RPMI8226 (cell line): ENCODE results near the gene RNU6-8.

Experiments used
- DNase-seq: peaks from one replicate; pipeline ENCODE4 v3.0.0-alpha.2; 2015

The RNU6-8 gene

DNA sequence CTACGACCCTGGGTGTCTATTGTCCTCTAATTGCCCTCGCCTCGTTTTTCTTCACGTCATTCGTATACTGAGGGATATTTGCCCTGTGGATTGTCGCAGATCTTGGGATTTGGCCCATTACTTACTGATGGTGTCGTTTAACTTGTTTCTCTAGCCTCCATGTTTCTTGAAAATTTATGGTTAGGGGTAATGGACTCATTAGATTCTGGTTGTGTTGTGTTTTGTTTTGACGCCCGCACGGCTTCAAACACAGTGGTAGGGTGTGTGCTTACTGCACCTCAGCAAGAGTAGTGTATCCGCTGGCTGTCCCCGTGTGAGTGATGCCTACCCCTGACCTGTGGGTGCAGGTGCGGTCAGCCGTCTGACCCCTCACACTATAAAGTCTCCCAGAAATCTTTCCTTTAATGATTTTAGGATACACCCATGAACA is 874 bp upstream of the RNU6-8 start:
- DNase-seq: no peak

GRCh38 chr14:32202491-32202997 is 525 bp downstream of the RNU6-8 start:
- no peak for DNase-seq

GRCh38 chr14:32201816-32202490 is 1.1 kb downstream of the RNU6-8 start, which contains the start of gene RNU6-7:
RNU6-7 (plus strand) TSS chr14:32202045.
- no peak for DNase-seq

DNA sequence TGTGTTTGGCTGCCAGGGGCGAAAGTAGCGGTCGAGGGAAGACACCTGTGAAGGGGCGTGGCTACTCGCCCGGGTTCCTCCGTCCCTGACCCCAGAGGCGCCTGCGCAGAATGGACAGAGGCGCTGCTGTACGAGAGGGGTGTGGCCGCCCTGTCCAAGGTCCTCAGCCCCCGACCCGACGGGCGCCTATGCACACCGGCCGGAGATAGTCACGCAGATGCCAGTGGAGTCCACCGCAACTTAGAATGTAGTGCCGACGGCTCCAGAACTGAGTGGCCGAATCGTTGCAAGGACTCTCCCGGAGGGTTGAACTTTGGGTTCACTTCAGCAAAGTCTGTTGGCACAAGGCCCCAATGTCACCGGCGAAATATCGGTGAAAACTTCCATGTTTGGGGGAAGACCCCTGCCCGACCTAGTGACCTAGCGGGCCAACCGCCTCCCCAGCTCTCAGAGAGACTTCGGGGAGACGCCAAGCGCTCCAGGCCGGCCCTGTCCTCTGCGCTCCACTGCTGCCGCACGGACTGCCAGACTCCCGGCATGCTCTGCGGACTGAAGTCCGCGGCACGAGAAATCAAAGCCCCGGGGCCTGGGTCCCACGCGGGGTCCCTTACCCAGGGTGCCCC is 1.8 kb downstream of the RNU6-8 start:
- peak; percentile 92 for DNase-seq

DNA sequence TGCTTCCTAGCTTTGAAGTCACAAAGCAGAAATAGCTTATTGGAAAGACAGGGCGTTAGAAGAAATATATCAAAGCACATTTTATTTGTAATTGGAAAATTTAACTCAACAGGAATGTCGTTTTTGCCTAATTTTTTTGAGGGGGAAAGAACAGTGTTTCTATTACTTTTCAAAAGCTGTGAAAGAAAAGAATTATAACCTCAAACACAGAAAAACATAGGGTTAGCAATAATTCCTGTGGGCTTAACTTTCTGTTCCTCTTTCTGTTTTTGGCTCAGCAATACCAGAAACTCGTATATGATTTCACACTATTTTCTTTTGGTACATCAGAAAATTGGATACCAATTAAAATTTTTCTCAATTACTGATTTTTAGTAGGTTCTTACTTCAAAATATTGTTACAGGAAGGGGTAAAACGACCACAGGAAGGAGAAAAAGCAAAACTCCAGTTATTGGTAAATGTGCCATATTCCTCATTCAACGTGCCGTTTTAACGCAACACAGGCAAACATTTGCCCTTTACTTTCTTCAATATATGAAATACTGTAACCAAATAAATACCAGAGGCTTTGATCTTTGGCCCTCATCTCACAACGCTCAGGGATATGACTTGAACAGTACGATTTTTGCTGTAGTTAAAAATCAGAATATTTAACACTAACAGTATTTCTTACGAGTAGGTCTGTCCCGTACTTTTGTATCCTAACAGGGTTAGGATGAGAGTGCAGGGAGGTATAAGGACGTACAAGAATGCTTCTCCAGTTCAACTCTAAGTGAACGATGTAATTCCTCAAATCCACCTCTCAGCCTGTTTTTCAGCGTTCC is 2.5 kb downstream of the RNU6-8 start:
- peak; percentile 39 for DNase-seq

DNA sequence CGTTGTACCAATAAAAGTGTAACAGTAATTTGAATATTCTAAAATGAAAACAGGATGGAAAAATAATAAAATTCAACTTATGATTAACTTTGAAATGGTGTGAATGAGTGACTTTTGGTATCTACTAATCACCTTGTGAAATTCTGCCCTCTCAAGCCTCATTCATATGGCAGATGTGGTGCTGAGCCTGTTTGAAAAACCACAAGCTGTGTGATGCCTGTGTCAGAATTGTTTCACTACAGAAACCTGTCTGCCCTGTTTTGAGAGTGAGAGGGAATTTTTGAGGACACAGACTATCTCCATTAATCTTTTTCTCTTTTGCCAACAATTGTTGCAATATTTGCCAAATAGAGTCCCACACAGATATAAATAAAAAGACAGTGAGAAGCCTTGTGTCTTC is 5.2 kb downstream of the RNU6-8 start:
- peak; percentile 63 for DNase-seq

DNA sequence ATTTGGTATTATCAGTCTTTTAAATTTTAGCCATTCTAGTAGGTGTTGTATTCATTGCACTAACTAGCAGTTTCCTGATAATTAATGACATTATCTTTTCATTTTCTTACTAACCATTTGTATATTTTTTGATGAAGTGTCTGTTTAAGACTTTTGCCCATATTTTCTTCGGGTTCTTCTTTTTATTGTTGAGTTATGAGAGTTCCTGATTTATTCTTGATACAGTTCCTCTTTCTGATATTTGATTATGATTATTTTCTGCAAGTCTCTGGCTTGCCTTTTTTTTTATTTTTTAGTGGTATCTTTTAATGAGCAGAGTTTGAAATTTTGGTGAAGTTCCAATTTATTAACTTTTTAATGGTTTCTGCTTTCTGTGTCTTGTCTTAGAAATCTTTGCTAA is 7.4 kb downstream of the RNU6-8 start:
- DNase-seq: no peak

GRCh38 chr14:32193532-32193931 is 9.5 kb downstream of the RNU6-8 start:
- DNase-seq: no peak

GRCh38 chr14:32192712-32193373 is 10.2 kb downstream of the RNU6-8 start:
- DNase-seq: no peak

GRCh38 chr14:32190673-32191072 is 12.4 kb downstream of the RNU6-8 start:
- DNase-seq: no peak

- no peak for DNase-seq
These were observed 13.3 kb downstream of the RNU6-8 start for GRCh38 chr14:32189811-32190210.

- DNase-seq: no peak
These were observed 16.8 kb downstream of the RNU6-8 start for GRCh38 chr14:32186248-32186647.

- no peak for DNase-seq
These were observed 18.0 kb downstream of the RNU6-8 start for GRCh38 chr14:32185097-32185496.

DNA sequence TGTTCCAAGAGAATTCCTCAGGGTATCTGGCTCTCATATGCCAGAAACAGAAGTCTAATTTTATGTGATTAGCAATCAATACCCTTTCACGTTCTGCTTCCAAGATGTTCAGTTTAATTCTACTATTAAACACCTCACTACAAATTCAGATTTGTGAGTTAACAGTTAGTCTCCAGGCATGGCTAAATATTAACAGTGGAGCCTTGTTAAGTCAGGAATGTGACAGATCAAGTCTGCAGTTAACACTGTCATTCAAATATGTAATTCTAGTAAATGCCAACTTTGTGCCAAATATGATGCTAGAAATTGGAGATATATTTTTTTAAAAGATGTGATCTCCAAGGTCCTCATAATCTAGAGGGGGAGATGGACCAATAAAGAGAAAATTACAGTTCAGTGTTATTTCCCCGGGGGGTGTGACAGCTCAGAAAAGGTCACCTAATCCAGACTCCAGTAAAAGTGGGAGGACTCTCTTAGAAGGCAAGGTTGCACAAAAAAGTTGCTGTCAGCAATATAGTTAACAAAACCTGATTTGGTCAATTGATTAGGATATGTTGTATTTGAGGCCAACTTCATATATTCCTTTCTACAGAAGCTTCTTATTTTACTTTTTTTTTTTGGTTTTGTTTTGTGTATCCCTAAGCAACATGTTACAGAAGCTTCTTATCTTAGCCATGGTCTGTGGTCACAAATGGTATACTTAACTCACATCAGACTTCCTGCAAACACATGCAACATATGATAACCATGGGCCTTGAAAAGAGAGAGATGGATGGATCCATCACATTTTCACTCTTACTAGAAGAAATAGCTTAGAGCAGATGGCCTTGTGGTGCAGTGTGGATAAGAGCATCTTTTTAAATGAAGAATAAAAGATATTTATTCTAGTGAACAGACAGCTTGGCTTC is 19.7 kb downstream of the RNU6-8 start:
- DNase-seq: no peak

- DNase-seq: peak; percentile 17
These were observed 31.6 kb downstream of the RNU6-8 start for GRCh38 chr14:32171469-32171868.

DNA sequence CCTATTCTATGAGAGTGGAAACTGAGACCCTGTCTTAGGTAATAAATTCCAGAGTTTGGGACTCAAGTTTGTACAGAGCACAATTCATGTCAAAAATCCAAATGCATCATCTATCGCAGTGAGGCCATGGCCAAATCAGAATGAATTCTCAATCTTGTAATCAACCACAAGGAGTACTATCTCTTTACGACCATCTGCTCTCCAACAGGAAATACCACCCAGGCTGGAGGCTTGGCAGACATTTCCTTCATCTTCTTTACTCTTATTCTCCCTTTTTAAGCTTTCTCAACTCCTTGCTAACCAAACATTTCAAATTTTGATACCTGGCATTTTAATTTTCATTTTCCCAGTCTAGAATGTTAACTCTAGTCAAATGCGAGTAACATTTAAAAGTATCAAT is 33.9 kb downstream of the RNU6-8 start:
- DNase-seq: no peak

DNA sequence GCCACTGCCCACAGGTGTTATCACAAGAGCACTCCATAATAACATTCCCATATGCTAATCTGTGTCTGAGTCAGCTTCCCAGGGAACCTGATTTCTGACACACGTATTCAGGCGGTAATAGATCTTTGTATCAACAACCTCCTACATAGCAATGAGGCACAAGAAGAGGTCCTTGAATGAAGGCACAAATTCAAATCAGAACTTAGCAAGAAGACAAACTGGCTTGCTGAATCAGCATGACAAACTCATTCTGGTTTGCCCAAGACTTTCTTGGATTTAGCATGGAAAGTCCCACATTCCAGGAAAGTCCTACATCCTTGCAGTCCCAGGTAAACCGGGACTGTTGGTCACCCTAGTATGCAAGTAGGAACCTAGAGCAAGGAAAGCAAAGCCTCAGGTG is 35.2 kb downstream of the RNU6-8 start:
- no peak for DNase-seq

- no peak for DNase-seq
These were observed 36.1 kb downstream of the RNU6-8 start for GRCh38 chr14:32166924-32167323.

DNA sequence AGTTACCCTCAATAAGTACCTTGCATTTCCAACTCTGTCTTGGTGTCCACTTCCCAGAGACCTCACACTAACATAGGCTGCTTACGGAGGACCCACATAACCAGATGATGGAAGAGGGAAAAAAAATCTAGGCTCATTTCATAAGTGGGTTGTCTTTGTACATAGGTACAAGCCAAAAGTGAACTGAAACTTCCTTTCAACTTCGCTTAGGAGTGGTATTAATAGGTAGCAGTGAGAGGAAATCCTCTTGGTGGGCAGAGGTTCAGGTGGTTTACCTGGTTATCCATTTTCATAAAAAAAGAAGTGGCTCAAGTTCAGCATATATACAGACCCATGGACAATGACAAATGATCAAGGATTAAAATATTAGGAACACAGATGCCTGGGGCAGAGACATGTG is 37.0 kb downstream of the RNU6-8 start:
- no peak for DNase-seq
